ENCODE results near the gene CDH13.

DNA sequence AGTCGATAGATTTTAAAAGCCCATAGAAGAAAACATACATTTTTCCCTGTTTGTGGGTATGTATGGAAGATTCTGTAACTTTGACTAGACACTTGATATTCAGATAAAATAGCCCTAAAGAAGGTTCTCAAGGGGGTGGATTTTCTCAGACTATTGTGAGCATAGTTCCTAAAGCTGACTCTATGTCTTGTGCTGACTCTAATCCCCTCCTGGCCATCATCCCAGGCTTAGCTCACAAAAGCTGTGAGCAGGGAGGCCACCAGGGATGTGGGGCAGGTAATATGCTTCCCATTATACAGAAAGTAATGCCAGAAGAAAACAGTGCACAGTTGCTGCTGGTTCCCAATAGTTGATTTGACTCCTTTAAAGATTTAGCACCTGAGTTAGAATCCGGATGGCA lies 32.0 kb downstream of the CDH13 start:
- TF ChIP-seq, protein P1, sequence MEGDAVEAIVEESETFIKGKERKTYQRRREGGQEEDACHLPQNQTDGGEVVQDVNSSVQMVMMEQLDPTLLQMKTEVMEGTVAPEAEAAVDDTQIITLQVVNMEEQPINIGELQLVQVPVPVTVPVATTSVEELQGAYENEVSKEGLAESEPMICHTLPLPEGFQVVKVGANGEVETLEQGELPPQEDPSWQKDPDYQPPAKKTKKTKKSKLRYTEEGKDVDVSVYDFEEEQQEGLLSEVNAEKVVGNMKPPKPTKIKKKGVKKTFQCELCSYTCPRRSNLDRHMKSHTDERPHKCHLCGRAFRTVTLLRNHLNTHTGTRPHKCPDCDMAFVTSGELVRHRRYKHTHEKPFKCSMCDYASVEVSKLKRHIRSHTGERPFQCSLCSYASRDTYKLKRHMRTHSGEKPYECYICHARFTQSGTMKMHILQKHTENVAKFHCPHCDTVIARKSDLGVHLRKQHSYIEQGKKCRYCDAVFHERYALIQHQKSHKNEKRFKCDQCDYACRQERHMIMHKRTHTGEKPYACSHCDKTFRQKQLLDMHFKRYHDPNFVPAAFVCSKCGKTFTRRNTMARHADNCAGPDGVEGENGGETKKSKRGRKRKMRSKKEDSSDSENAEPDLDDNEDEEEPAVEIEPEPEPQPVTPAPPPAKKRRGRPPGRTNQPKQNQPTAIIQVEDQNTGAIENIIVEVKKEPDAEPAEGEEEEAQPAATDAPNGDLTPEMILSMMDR (IDR thresholded peaks at IDR 0.05), result no peak
- TF ChIP-seq POLR2A (IDR thresholded peaks at IDR 0.05), result no peak

All from Peyer's patch (tissue), 4 donors.